ENCODE data around the gene ZBTB46. TPM values are rescaled to one million over a fixed set of nuclear protein-coding genes. Genes with fewer than 3 reads are reported as not detected.
"Not testable (repeated sequence)": the region's sequence is repeated elsewhere in the genome, so short reads cannot be mapped to it uniquely, and the experiment has no call there.

Gene ZBTB46
- total and polyA plus RNA-seq, 5 donors = 6.7 to 18.1 (median 15.8) TPM

GRCh38 chr20:63857764-63858392 is 26.8 kb upstream of the ZBTB46 start:
- Histone ChIP-seq H3K27ac (ENCODE audit: low read length) (peak overlapping the region; percentile 40), H3K9me3 (ENCODE audit: control insufficient read depth, low read length) (no peaks in the 10 kb centered on the region), H3K4me3 (ENCODE audit: low read length) (no peak overlapping the region), H3K4me1 (ENCODE audit: control insufficient read depth, insufficient read depth, low read length) (peaks cover 8% of the 10 kb centered on the region), H3K27me3 (ENCODE audit: control insufficient read depth, insufficient read depth) (no peaks in the 10 kb centered on the region)
- 25% methylated on average over 14 of the region's 14 CpGs for WGBS
- intact Hi-C loops (cut with DNase I) = loop anchor here in 1 of 4 donors (5.0 kb wide), 1 partner anchor 81 kb away; no protein-coding TSS in a partner anchor
- DNase-seq (peak in 1 of 3 donors; percentile 66), ATAC-seq (peak in 1 of 2 donors; percentile 4)

- Histone ChIP-seq H3K4me3 (ENCODE audit: low read length) (no peak overlapping the region), H3K4me1 (ENCODE audit: control insufficient read depth, insufficient read depth, low read length) (peaks cover 8% of the 10 kb centered on the region), H3K27me3 (ENCODE audit: control insufficient read depth, insufficient read depth) (no peaks in the 10 kb centered on the region), H3K9me3 (ENCODE audit: control insufficient read depth, low read length) (no peaks in the 10 kb centered on the region), H3K27ac (ENCODE audit: low read length) (no peak overlapping the region)
- intact Hi-C loops (cut with DNase I) = loop anchor here in 1 of 4 donors (5.0 kb wide), 1 partner anchor 79 kb away; no protein-coding TSS in a partner anchor
- 82% methylated on average over 22 of the region's 22 CpGs for WGBS
- DNase-seq (no peak), ATAC-seq (no peak)
Measured at GRCh38 chr20:63856098-63856511, 25.0 kb upstream of the ZBTB46 start.

GRCh38 chr20:63855363-63856097 is 24.5 kb upstream of the ZBTB46 start:
- intact Hi-C loops (cut with DNase I) = loop anchor here in 1 of 4 donors (5.0 kb wide), 1 partner anchor 78 kb away; no protein-coding TSS in a partner anchor
- DNase-seq = peak in 1 of 3 donors; percentile 70
- peak in 1 of 2 donors; percentile 9 for ATAC-seq
- H3K9me3 ChIP-seq (ENCODE audit: control insufficient read depth, low read length) = no peaks in the 10 kb centered on the region
- H3K4me3 ChIP-seq (ENCODE audit: low read length) = peak overlapping the region; percentile 8
- whole genome bisulfite sequencing = 42% methylated on average over 36 of the region's 36 CpGs
- peaks cover 8% of the 10 kb centered on the region for H3K4me1 ChIP-seq (ENCODE audit: control insufficient read depth, insufficient read depth, low read length)
- peak overlapping the region; percentile 10 for H3K27ac ChIP-seq (ENCODE audit: low read length)
- no peaks in the 10 kb centered on the region for H3K27me3 ChIP-seq (ENCODE audit: control insufficient read depth, insufficient read depth)

- Histone ChIP-seq H3K9me3 (ENCODE audit: control insufficient read depth, low read length) (no peaks in the 10 kb centered on the region), H3K27me3 (ENCODE audit: control insufficient read depth, insufficient read depth) (no peaks in the 10 kb centered on the region), H3K4me3 (ENCODE audit: low read length) (peak overlapping the region; percentile 8), H3K4me1 (ENCODE audit: control insufficient read depth, insufficient read depth, low read length) (peaks cover 8% of the 10 kb centered on the region), H3K27ac (ENCODE audit: low read length) (peak overlapping the region; percentile 68)
- ATAC-seq (peak; percentile 25 to 52), DNase-seq (peak; percentile 59 to 87 (median 85))
- intact Hi-C loops (cut with DNase I) = loop anchor here in 1 of 4 donors (5.0 kb wide), 1 partner anchor 78 kb away; no protein-coding TSS in a partner anchor
- 9% methylated on average over 25 of the region's 26 CpGs for WGBS
Measured at GRCh38 chr20:63854766-63855362, 23.8 kb upstream of the ZBTB46 start.

GRCh38 chr20:63854069-63854765 is 23.2 kb upstream of the ZBTB46 start:
- H3K4me3 ChIP-seq (ENCODE audit: low read length) = no peak overlapping the region
- H3K4me1 ChIP-seq (ENCODE audit: control insufficient read depth, insufficient read depth, low read length) = peaks cover 8% of the 10 kb centered on the region
- peak overlapping the region; percentile 68 for H3K27ac ChIP-seq (ENCODE audit: low read length)
- WGBS = 21% methylated on average over 17 of the region's 17 CpGs
- peak; percentile 59 to 78 (median 70) for DNase-seq
- intact Hi-C loops (cut with DNase I) = no loop called here
- no peaks in the 10 kb centered on the region for H3K27me3 ChIP-seq (ENCODE audit: control insufficient read depth, insufficient read depth)
- ATAC-seq = peak; percentile 32 to 70
- no peaks in the 10 kb centered on the region for H3K9me3 ChIP-seq (ENCODE audit: control insufficient read depth, low read length)

- ATAC-seq = not testable (repeated sequence)
Measured at GRCh38 chr20:63853733-63854068, 22.6 kb upstream of the ZBTB46 start.

GRCh38 chr20:63851548-63851943 is 20.5 kb upstream of the ZBTB46 start:
- H3K27me3 ChIP-seq (ENCODE audit: control insufficient read depth, insufficient read depth); H3K27ac ChIP-seq (ENCODE audit: low read length); DNase-seq; H3K4me3 ChIP-seq (ENCODE audit: low read length); ATAC-seq; H3K9me3 ChIP-seq (ENCODE audit: control insufficient read depth, low read length); intact Hi-C loops (cut with DNase I): not testable (repeated sequence)
- peaks cover 10% of the 10 kb centered on the region for H3K4me1 ChIP-seq (ENCODE audit: control insufficient read depth, insufficient read depth, low read length)
- 86% methylated on average over 14 of the region's 14 CpGs for WGBS

More at GRCh38 chr20:63853733-63854068, 22.6 kb upstream of the ZBTB46 start:
- DNase-seq; H3K4me1 ChIP-seq (ENCODE audit: control insufficient read depth, insufficient read depth, low read length); H3K9me3 ChIP-seq (ENCODE audit: control insufficient read depth, low read length); H3K27me3 ChIP-seq (ENCODE audit: control insufficient read depth, insufficient read depth); intact Hi-C loops (cut with DNase I); H3K4me3 ChIP-seq (ENCODE audit: low read length): not testable (repeated sequence)
- 67% methylated on average over 4 of the region's 4 CpGs for WGBS
- peak overlapping the region; percentile 27 for H3K27ac ChIP-seq (ENCODE audit: low read length)

- Histone ChIP-seq H3K4me3 (ENCODE audit: low read length) (no peak overlapping the region), H3K9me3 (ENCODE audit: control insufficient read depth, low read length) (no peaks in the 10 kb centered on the region), H3K27ac (ENCODE audit: low read length) (no peak overlapping the region), H3K4me1 (ENCODE audit: control insufficient read depth, insufficient read depth, low read length) (peaks cover 12% of the 10 kb centered on the region), H3K27me3 (ENCODE audit: control insufficient read depth, insufficient read depth) (no peaks in the 10 kb centered on the region)
- DNase-seq (peak in 1 of 3 donors; percentile 10), ATAC-seq (no peak)
- intact Hi-C loops (cut with DNase I) = no loop called here
- 80% methylated on average over 27 of the region's 27 CpGs for whole genome bisulfite sequencing
Measured at GRCh38 chr20:63850689-63851547, 19.9 kb upstream of the ZBTB46 start.

GRCh38 chr20:63848003-63848911 is 17.2 kb upstream of the ZBTB46 start:
- DNase-seq (peak; percentile 50 to 79 (median 78)), ATAC-seq (peak; percentile 31 to 54)
- intact Hi-C loops (cut with DNase I) = no loop called here
- Histone ChIP-seq H3K27ac (ENCODE audit: low read length) (peak overlapping the region; percentile 83), H3K9me3 (ENCODE audit: control insufficient read depth, low read length) (no peaks in the 10 kb centered on the region), H3K27me3 (ENCODE audit: control insufficient read depth, insufficient read depth) (no peaks in the 10 kb centered on the region), H3K4me1 (ENCODE audit: control insufficient read depth, insufficient read depth, low read length) (peaks cover 7% of the 10 kb centered on the region), H3K4me3 (ENCODE audit: low read length) (no peak overlapping the region)
- WGBS = 59% methylated on average over 28 of the region's 28 CpGs
